Nephron progenitor cell (in vitro differentiated cells): ENCODE measurements around the gene SH3RF1.
A peak's percentile ranks its signal among the peaks of the same experiment; 100 is the strongest.

Source experiments
- DNase-seq: peaks from one replicate; pipeline ENCODE4 v3.0.0; 2021
- H3K27ac Mint-ChIP-seq: 2 replicates; pipeline ENCODE4 v1.8.0; 2021; ENCODE audit warnings: mild to moderate bottlenecking, moderate library complexity, mixed read lengths
- H3K27me3 Mint-ChIP-seq: 2 replicates; pipeline ENCODE4 v1.8.0; 2021; ENCODE audit warnings: mild to moderate bottlenecking, low read depth, mixed read lengths; ENCODE audit not compliant: poor library complexity
- H3K36me3 Mint-ChIP-seq: 2 replicates; pipeline ENCODE4 v1.8.0; 2021; ENCODE audit warnings: low read depth, mixed read lengths
- H3K4me1 Mint-ChIP-seq: 2 replicates; pipeline ENCODE4 v1.8.0; 2021; ENCODE audit warnings: mixed read lengths
- H3K4me3 Mint-ChIP-seq: 2 replicates; pipeline ENCODE4 v1.8.0; 2021; ENCODE audit warnings: mild to moderate bottlenecking, moderate library complexity, mixed read lengths
- H3K9me3 Mint-ChIP-seq: 2 replicates; pipeline ENCODE4 v1.8.0; 2021; ENCODE audit warnings: mild to moderate bottlenecking, moderate library complexity, mixed read lengths
- TF ChIP-seq, protein P1 (sequence below): fragments of 200-600 bp; sonication (generic); IDR thresholded peaks from 2 replicates; pipeline ENCODE4 v1.5.0; 2021; ENCODE audit warnings: antibody characterized with exemption

The SH3RF1 gene

DNA sequence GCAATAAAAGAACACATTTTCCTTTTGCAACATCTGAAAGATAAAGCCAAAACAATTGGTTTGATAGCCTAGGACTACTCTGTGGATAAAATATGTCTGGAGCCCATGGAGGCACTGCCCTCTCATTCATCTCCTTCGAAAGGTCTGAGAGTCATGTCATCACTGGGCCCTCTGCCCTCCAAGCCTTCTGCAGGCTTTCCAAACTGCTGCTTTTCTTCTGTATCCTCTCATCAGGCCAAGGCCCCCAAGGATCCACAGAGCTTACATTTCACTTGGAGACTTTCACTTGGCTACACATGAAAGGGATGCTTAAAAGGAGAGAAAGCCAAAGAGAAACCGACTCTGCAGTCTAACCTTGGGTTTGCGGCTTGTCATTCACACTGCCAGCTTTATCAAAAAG lies 109.9 kb downstream of the SH3RF1 start:
- peak overlapping the region; percentile 53 for H3K27ac Mint-ChIP-seq
- H3K4me1 Mint-ChIP-seq, result peaks cover 77% of the 10 kb centered on the region
- H3K36me3 Mint-ChIP-seq, result peaks cover 12% of the 10 kb centered on the region
- TF ChIP-seq, protein P1, sequence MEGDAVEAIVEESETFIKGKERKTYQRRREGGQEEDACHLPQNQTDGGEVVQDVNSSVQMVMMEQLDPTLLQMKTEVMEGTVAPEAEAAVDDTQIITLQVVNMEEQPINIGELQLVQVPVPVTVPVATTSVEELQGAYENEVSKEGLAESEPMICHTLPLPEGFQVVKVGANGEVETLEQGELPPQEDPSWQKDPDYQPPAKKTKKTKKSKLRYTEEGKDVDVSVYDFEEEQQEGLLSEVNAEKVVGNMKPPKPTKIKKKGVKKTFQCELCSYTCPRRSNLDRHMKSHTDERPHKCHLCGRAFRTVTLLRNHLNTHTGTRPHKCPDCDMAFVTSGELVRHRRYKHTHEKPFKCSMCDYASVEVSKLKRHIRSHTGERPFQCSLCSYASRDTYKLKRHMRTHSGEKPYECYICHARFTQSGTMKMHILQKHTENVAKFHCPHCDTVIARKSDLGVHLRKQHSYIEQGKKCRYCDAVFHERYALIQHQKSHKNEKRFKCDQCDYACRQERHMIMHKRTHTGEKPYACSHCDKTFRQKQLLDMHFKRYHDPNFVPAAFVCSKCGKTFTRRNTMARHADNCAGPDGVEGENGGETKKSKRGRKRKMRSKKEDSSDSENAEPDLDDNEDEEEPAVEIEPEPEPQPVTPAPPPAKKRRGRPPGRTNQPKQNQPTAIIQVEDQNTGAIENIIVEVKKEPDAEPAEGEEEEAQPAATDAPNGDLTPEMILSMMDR, result no peak
- H3K9me3 Mint-ChIP-seq, result no peaks in the 10 kb centered on the region
- DNase-seq, result peak; percentile 11
- no peak overlapping the region for H3K4me3 Mint-ChIP-seq
- no peaks in the 10 kb centered on the region for H3K27me3 Mint-ChIP-seq

DNA sequence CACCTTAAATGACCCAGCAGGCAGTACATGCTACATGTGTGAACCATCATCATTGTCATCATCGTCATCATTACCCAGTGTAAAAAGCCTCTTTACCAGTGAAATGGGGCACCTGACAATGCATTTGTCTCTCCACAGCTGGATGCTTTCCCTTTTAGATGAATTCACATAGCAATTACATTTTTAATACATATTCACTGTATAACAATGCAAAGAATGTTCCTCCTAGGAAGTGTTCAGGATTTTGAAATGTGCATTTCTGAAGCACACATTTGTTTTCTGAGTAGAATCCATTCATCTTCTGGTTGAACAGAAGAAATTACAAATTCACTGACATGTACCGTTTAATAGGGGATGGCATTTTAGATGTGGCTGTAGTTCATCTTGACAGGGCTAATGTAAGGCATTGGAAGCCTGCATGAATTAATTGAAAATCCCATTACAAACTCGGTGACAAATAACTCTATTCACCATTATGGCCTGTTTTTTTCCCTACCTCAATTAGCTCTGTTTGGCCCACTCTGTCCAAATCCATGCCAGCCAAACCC lies 111.1 kb downstream of the SH3RF1 start:
- no peak for DNase-seq
- H3K27me3 Mint-ChIP-seq, result no peaks in the 10 kb centered on the region
- H3K27ac Mint-ChIP-seq, result no peak overlapping the region
- H3K9me3 Mint-ChIP-seq, result no peaks in the 10 kb centered on the region
- no peak overlapping the region for H3K4me3 Mint-ChIP-seq
- H3K36me3 Mint-ChIP-seq, result peaks cover 24% of the 10 kb centered on the region
- H3K4me1 Mint-ChIP-seq, result peaks cover 67% of the 10 kb centered on the region
- TF ChIP-seq, protein P1, result no peak

DNA sequence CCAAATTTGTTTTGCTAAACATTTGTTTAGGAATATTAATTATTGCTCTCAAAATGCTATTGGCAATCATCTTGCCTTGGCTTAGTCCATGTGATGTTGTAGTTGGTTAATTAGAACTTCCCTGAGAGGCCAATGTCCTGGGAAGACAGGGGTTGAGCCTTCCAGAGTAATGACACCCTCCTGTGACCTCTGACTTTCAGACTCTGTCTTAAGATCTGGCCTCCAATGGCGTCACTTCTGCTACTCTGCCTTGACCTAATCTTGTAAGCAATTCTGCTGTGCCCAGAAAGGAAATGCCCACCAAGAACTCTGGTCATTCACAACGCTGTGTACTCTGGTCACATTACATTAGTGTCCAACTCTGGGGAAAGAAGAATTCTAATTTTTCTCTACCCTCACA lies 111.9 kb downstream of the SH3RF1 start:
- H3K36me3 Mint-ChIP-seq, result peaks cover 32% of the 10 kb centered on the region
- no peaks in the 10 kb centered on the region for H3K27me3 Mint-ChIP-seq
- H3K9me3 Mint-ChIP-seq, result no peaks in the 10 kb centered on the region
- H3K27ac Mint-ChIP-seq, result no peak overlapping the region
- TF ChIP-seq, protein P1, result no peak
- peaks cover 59% of the 10 kb centered on the region for H3K4me1 Mint-ChIP-seq
- H3K4me3 Mint-ChIP-seq, result no peak overlapping the region
- no peak for DNase-seq

DNA sequence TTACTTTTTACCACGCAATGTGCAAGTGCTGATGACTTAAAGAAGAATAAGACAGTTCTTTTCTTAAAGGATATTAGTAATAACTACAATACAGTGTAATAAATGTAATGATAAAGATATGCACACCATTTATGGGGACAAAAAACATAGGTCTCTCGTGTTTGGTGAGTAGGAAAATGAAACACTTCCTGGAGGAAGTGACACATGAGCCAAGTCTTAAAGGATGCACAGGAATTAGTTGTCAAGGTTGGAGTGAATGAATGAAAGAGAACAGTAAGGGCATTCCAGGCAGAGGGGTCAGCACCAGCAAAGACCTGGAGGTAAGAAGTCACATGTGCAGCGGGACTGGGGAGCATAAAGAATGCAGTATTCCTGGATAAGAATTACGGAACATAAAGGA lies 112.7 kb downstream of the SH3RF1 start:
- H3K4me3 Mint-ChIP-seq, result no peak overlapping the region

DNA sequence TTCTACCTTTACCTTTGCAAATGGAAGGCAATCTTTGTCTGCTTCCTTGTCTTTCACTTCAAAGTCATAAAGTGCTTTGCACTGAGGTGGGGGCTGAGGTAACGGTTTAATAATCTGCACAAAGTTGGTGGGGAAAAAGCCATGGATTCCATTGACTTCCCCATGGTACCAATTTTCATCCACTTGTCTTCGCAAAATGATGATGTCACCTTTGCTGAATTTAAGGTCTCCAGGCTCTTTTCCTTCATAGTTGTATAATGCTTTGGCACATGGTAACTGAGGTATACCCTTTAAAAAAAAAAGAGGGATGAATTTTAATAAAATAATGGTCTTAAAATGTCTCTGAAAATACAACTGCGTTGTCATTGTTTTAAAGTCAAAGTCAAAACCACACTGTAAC lies 114.4 kb downstream of the SH3RF1 start:
- H3K4me1 Mint-ChIP-seq, result peaks cover 39% of the 10 kb centered on the region
- peaks cover 47% of the 10 kb centered on the region for H3K36me3 Mint-ChIP-seq
- H3K4me3 Mint-ChIP-seq, result no peak overlapping the region
- DNase-seq, result no peak
- no peaks in the 10 kb centered on the region for H3K9me3 Mint-ChIP-seq
- peaks cover 1% of the 10 kb centered on the region for H3K27me3 Mint-ChIP-seq
- TF ChIP-seq, protein P1, result no peak
- no peak overlapping the region for H3K27ac Mint-ChIP-seq

More for the DNA sequence above, 112.7 kb downstream of the SH3RF1 start:
- Mint-ChIP-seq H3K9me3 (no peaks in the 10 kb centered on the region), H3K27me3 (no peaks in the 10 kb centered on the region), H3K27ac (no peak overlapping the region), H3K4me1 (peaks cover 51% of the 10 kb centered on the region), H3K36me3 (peaks cover 40% of the 10 kb centered on the region)
- TF ChIP-seq, protein P1, result no peak
- no peak for DNase-seq

DNA sequence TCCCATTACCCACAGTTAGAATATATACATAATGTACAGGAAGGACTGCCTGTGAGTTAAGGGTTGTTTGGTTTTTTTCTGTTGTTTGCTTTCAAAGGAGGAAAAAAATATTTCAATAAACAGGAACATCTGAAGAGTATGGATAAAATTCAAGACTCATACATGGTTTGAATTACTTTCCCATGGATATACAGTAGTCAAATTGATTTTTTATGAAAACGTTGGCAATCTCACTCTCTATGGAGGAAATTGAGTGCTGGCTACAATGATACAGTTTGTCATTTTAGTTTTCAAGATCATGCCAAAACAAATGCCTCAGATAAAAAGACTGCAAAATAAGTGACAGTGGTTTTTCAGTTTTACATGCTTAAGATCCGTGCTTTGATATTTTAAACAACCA lies 116.6 kb downstream of the SH3RF1 start:
- no peak for DNase-seq
- no peak overlapping the region for H3K27ac Mint-ChIP-seq
- peaks cover 20% of the 10 kb centered on the region for H3K4me1 Mint-ChIP-seq
- H3K27me3 Mint-ChIP-seq, result peaks cover 2% of the 10 kb centered on the region
- peaks cover 61% of the 10 kb centered on the region for H3K36me3 Mint-ChIP-seq
- TF ChIP-seq, protein P1, result no peak
- H3K9me3 Mint-ChIP-seq, result no peaks in the 10 kb centered on the region
- no peak overlapping the region for H3K4me3 Mint-ChIP-seq
